ENCODE measurements around the gene SCRN1.

SCRN1 gene

GRCh38 chr7:30028749-30029635, 39.4 kb upstream of the SCRN1 start:
- peak; percentile 85 for DNase-seq (ENCODE audit: low spot score)
- Histone ChIP-seq H3K27ac (peak overlapping the region; percentile 88 to 90), H3K4me3 (peak overlapping the region; percentile 90)
- TF ChIP-seq CTCF (IDR thresholded peaks at IDR 0.05), result no peak

GRCh38 chr7:30028216-30028748, 38.7 kb upstream of the SCRN1 start, which contains the start of gene PLEKHA8:
TSS of gene PLEKHA8 (plus strand) at chr7:30028412. CDS start at chr7:30028763, 351 bp downstream.
- DNase-seq (ENCODE audit: low spot score), result peak; percentile 89
- TF ChIP-seq CTCF (IDR thresholded peaks at IDR 0.05), result no peak
- peak within 1 kb of the TSS; percentile 90 for H3K4me3 ChIP-seq
- H3K27ac ChIP-seq, result peak within 1 kb of the TSS; percentile 88 to 90

- Histone ChIP-seq H3K27ac (peak overlapping the region; percentile 88 to 90), H3K4me3 (peak overlapping the region; percentile 90)
- no peak for DNase-seq (ENCODE audit: low spot score)
- TF ChIP-seq CTCF (IDR thresholded peaks at IDR 0.05), result no peak
These were observed 38.2 kb upstream of the SCRN1 start for GRCh38 chr7:30027740-30028215.

GRCh38 chr7:30027065-30027456, 37.5 kb upstream of the SCRN1 start:
- no peak for DNase-seq (ENCODE audit: low spot score)
- TF ChIP-seq CTCF (IDR thresholded peaks at IDR 0.05), result no peak
- Histone ChIP-seq H3K4me3 (peak overlapping the region; percentile 90), H3K27ac (peak overlapping the region; percentile 88)

- Histone ChIP-seq H3K27ac (peak within 1 kb of the TSS; percentile 88 to 90), H3K4me3 (peak within 1 kb of the TSS; percentile 90)
- TF ChIP-seq CTCF (IDR thresholded peaks at IDR 0.05), result no peak
- DNase-seq (ENCODE audit: low spot score), result peak; percentile 98
These were observed 36.8 kb upstream of the SCRN1 start, which contains the start of gene FKBP14 for GRCh38 chr7:30026229-30027064. TSS of gene FKBP14 (minus strand) at chr7:30026702. CDS start at chr7:30026508, 194 bp downstream.

- no peak for TF ChIP-seq CTCF (IDR thresholded peaks at IDR 0.05)
- no peak for DNase-seq (ENCODE audit: low spot score)
- Histone ChIP-seq H3K27ac (no peak overlapping the region), H3K4me3 (no peak overlapping the region)
These were observed 33.9 kb upstream of the SCRN1 start for GRCh38 chr7:30023524-30023923.
